Activated naive CD4-positive, alpha-beta T cell treated with anti-CD3 and anti-CD28 coated beads for 36 hours (primary cell): Measurements from ENCODE around the gene ZNF407. TPM values are rescaled to one million over a fixed set of nuclear protein-coding genes. Genes with fewer than 3 reads are reported as not detected.

Experiments
- CTCF ChIA-PET: fragments of 350-600 bp; sonication (Branson Sonifier 250); formaldehyde crosslinking; loops from one replicate; lab custom pipeline; 2021; ENCODE audit warnings: antibody characterized with exemption; lab: Charles Lee
- DNase-seq: peaks from one replicate; pipeline ENCODE4 v3.0.0-alpha.2; 2020
- H3K27ac Mint-ChIP-seq: one replicate; pipeline ENCODE4 v1.8.0; 2021; ENCODE audit warnings: mild to moderate bottlenecking, mixed read lengths
- H3K27me3 Mint-ChIP-seq: one replicate; pipeline ENCODE4 v1.8.0; 2021; ENCODE audit warnings: low read depth, mixed read lengths
- H3K36me3 Mint-ChIP-seq: one replicate; pipeline ENCODE4 v1.8.0; 2021; ENCODE audit warnings: low read depth, mixed read lengths
- H3K4me1 Mint-ChIP-seq: one replicate; pipeline ENCODE4 v1.8.0; 2021; ENCODE audit warnings: low read depth, mixed read lengths
- H3K4me3 Mint-ChIP-seq: one replicate; pipeline ENCODE4 v1.8.0; 2021; ENCODE audit warnings: mild to moderate bottlenecking, moderate library complexity, mixed read lengths
- H3K9me3 Mint-ChIP-seq: one replicate; pipeline ENCODE4 v1.8.0; 2021; ENCODE audit warnings: mixed read lengths
- intact Hi-C: fragments of 100-400 bp; cut with micrococcal nuclease; formaldehyde crosslinking; loops from one replicate; pipeline ENCODE4 v1.15.1; 2023
- total RNA-seq, 2 experiments: library from RNA; stranded (reverse); gene quantifications; one replicate each; pipeline ENCODE4 v1.2.3, GENCODE V29; 2021

Gene ZNF407
- total RNA-seq, 2 experiments from 2014 or later: 9.8 to 9.9 TPM

DNA sequence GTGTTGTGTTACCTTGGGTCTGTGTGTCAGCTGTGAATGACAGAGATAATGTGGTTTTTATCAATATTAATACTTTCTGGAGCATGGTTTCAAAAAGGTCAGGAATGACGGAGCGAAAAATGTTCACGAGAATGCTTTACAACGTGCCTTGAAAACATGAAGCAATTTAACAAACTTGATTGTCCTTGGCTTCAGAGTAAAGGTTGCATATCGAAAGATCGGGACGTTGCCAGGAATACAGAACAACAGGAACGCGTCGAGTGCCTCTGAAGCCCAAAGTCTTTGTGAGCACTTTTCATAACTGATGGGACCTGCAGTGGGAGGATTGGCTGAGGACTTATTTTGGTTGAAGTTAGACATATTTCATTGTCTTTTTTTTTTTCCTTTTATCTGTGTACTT is 206.1 kb downstream of the ZNF407 start:
- intact Hi-C loops: no loop called here
- H3K9me3 Mint-ChIP-seq: no peaks in the 10 kb centered on the region
- H3K27ac Mint-ChIP-seq: no peak overlapping the region
- CTCF ChIA-PET: no interaction called here
- peaks cover 8% of the 10 kb centered on the region for H3K36me3 Mint-ChIP-seq
- no peak overlapping the region for H3K4me3 Mint-ChIP-seq
- no peak for DNase-seq
- no peaks in the 10 kb centered on the region for H3K27me3 Mint-ChIP-seq
- H3K4me1 Mint-ChIP-seq: peaks cover 11% of the 10 kb centered on the region

DNA sequence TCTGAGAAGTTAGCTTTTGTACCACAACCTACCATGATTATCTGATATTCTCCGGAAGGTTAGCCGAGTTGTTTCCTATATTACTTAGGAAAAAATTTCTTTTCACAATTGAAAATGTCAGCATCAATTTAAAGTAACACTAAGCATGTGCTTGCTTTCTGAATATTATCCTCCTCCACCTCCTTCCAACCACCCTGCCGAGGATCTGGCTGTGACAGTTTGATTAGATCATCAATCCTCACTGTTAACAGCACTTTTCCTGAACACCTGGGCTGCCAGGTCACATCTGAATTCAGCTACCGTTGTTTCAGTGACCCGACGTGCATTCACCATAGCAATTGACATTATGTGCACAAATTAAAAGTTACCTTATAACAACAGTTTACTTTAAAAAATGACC is 207.0 kb downstream of the ZNF407 start:
- no peaks in the 10 kb centered on the region for H3K27me3 Mint-ChIP-seq
- H3K4me3 Mint-ChIP-seq: no peak overlapping the region
- peaks cover 8% of the 10 kb centered on the region for H3K36me3 Mint-ChIP-seq
- no peak overlapping the region for H3K27ac Mint-ChIP-seq
- H3K4me1 Mint-ChIP-seq: peaks cover 11% of the 10 kb centered on the region
- no peaks in the 10 kb centered on the region for H3K9me3 Mint-ChIP-seq
- CTCF ChIA-PET: no interaction called here
- no peak for DNase-seq
- intact Hi-C loops: no loop called here

DNA sequence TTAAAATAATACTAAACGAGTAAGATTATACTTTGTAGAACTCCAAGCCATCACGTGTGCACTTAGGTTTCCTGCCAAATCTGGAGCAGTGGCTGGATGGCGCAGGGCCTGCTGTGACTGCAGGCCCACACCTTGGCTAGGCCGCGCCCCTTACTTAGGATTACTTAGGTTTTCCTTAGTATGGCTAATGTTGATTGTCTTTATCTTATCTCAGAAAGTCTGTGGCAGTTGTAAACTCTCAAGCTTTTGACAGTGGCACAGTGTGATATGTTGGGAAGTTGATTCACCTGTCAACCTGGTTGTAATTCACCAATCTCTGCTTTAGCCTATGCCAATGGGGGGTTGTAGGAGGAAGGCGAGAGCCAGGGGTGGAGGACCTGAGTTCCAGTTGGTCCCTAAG is 208.4 kb downstream of the ZNF407 start:
- Mint-ChIP-seq H3K4me1 (peaks cover 11% of the 10 kb centered on the region), H3K27ac (no peak overlapping the region), H3K27me3 (no peaks in the 10 kb centered on the region), H3K36me3 (peaks cover 10% of the 10 kb centered on the region), H3K4me3 (no peak overlapping the region), H3K9me3 (no peaks in the 10 kb centered on the region)
- intact Hi-C loops: loop anchor here (1.0 kb wide), 1 partner anchor 8 kb away; no protein-coding TSS in a partner anchor
- DNase-seq: no peak
- CTCF ChIA-PET: interaction anchor here (0.6 to 0.9 kb wide), 3 partner anchors 9 to 97 kb away, joined by 3 to 4 read pairs (median 3); no protein-coding TSS in a partner anchor

DNA sequence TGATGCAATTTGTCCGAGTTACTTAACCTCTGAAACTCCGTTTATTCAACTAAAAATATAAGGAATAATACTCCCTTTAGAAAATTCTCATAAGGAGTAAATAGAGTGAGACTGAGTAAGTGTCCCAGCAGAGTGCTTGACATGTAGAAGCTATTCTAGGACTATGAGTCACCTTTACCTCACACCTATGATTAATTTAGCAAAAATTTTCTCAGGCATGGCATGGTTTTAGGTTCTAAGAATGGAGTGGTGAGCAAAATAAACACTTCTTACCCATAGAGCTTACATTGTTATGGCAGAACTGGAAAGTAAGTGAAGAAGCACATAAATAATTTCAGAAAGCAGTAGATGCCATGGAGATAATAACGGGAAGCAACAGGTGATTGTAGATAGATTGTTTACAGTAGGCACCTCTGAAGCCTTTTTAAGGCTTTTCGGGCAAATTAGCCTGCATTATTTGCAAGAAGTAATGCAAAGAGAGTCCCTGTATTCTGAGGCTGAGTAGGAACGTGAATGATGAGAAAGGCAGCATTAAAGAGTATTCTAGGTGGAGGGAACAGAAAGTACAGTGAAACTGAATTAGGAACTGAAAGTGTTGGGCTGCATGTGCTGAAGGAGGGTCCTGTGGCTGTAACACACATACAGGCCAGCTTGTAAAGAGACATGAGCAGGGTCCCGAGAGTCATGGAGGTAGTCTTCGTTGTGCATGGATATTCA is 209.2 kb downstream of the ZNF407 start:
- no peak for DNase-seq
- intact Hi-C loops: loop anchor here (1.0 kb wide), 1 partner anchor 9 kb away; no protein-coding TSS in a partner anchor
- no peak overlapping the region for H3K4me3 Mint-ChIP-seq
- H3K36me3 Mint-ChIP-seq: peaks cover 10% of the 10 kb centered on the region
- H3K9me3 Mint-ChIP-seq: no peaks in the 10 kb centered on the region
- H3K27ac Mint-ChIP-seq: no peak overlapping the region
- no peaks in the 10 kb centered on the region for H3K27me3 Mint-ChIP-seq
- CTCF ChIA-PET: interaction anchor here (0.6 to 0.9 kb wide), 2 partner anchors 10 to 29 kb away, joined by 3 to 4 read pairs; no protein-coding TSS in a partner anchor
- H3K4me1 Mint-ChIP-seq: peaks cover 11% of the 10 kb centered on the region

DNA sequence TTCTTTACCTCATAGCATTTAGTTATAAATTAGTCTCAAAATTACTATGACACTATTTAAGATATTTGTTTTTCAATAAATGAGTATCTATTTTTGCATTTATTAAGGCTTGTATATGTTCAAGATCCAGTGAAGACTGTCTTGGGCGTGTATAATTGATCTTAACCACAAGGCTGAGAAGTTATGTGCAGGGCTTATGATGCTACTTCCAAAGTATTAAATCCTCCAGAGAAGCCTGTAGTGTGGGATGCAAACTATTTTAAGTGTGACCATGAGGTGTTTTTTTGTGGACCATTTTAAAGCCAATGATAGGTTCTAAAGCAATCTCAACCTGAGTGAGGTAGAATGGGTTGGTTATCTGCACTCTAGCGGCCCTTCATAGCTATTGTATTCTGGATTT is 219.9 kb downstream of the ZNF407 start:
- CTCF ChIA-PET: no interaction called here

DNA sequence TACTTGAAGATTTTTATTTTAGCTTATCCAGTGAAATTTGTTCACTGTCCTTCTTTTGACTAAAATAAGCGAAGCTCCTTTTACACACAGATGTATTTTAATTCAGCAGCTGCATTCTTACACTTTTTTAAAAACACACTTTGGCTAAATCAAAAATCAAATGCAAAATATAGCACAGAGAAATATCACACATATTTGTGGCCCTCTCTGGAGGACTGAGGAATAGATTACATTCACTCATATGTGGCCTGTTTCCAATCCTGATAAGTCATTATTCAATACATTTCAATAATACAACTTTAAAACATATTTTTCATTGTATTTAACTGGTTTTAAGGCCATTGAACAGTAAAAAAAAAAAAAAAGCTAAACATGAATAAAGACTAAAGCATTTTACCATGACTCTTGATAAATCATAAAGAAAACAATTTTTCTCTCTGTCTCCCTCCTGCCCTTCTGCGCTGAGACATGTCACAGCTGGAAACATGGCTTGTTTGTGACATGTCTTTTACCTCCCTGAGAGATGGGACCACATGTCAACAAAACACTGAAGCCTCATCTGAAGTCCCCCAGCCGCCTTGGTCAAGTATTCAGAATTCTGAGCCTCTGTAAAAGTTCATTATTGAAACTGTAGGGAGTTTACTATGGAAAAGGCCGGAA is 221.0 kb downstream of the ZNF407 start:
- H3K36me3 Mint-ChIP-seq: peaks cover 15% of the 10 kb centered on the region
- no peaks in the 10 kb centered on the region for H3K27me3 Mint-ChIP-seq
- no peak overlapping the region for H3K4me3 Mint-ChIP-seq
- CTCF ChIA-PET: interaction anchor here (0.6 kb wide), 1 partner anchor 55 kb away, joined by 4 read pairs; no protein-coding TSS in a partner anchor
- intact Hi-C loops: no loop called here
- no peak for DNase-seq
- no peak overlapping the region for H3K27ac Mint-ChIP-seq
- H3K9me3 Mint-ChIP-seq: peaks cover 4% of the 10 kb centered on the region
- H3K4me1 Mint-ChIP-seq: no peaks in the 10 kb centered on the region

More for the DNA sequence above, 219.9 kb downstream of the ZNF407 start:
- no peak overlapping the region for H3K27ac Mint-ChIP-seq
- peaks cover 4% of the 10 kb centered on the region for H3K9me3 Mint-ChIP-seq
- H3K27me3 Mint-ChIP-seq: no peaks in the 10 kb centered on the region
- H3K4me1 Mint-ChIP-seq: peaks cover 1% of the 10 kb centered on the region
- H3K36me3 Mint-ChIP-seq: peaks cover 14% of the 10 kb centered on the region
- H3K4me3 Mint-ChIP-seq: no peak overlapping the region
- no peak for DNase-seq
- intact Hi-C loops: no loop called here

DNA sequence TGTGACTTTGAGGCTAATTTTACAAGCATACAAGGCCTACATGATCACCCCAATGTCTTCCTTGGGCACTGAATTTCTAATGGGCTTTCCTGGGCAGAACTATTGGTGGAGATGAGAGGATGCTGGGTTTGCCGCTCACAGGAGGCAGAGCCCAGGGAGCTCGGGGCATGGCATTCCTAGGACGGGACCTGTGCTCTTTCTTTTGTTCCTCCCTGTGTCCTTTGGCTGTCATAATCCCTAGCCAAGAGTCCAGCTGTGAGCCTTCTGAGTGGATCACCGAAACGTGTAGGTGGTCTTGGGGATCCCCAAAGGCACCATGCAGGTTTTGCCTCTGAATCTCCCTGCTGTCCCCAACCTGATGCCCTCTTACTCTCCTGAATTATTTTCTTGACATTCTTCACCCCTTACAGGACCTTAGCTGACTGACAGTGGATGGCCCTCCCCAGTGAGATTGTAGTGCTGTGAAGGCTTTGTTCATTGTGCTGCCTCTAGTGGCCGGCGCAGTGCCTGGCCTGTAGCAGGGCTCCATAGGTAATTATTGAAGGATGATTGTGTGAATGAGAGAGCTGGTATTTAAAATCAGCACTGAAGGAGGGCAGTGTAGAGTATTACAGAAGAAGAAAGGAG is 221.9 kb downstream of the ZNF407 start:
- CTCF ChIA-PET: interaction anchor here (0.6 kb wide), 1 partner anchor 54 kb away, joined by 4 read pairs; no protein-coding TSS in a partner anchor
- no peaks in the 10 kb centered on the region for H3K27me3 Mint-ChIP-seq
- no peak overlapping the region for H3K4me3 Mint-ChIP-seq
- no peak overlapping the region for H3K27ac Mint-ChIP-seq
- H3K4me1 Mint-ChIP-seq: no peaks in the 10 kb centered on the region
- intact Hi-C loops: no loop called here
- DNase-seq: no peak
- peaks cover 4% of the 10 kb centered on the region for H3K9me3 Mint-ChIP-seq
- peaks cover 15% of the 10 kb centered on the region for H3K36me3 Mint-ChIP-seq

DNA sequence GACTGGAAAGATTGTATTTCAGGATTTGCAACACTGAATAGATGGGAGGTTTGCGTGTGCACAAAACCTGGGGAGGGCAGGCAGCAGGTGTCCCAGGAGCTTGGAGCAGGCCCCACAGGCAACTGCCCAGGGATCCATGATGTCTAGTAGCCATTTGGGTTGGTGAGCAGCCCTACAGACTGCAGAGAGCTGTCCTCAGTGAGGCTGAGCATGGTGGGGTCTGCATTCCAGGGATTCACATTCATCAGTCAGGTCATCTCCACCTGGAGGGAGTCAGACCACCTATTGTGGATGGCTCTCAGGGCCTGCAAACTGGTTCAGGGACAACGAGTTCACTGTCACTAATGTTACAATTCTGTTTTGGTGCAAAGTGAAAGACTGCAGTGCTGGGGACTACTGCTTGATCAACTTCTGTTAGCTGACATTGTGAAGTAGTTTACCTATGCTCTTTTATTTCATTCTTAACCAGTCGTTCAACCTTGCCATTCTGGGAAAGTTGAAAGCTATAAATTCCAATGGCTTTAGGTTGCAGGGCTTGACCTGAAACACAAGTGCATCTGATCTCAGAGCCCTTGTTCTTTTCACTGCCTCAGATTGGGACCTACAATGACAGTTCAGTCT is 222.6 kb downstream of the ZNF407 start:
- Mint-ChIP-seq H3K4me1 (no peaks in the 10 kb centered on the region), H3K27me3 (no peaks in the 10 kb centered on the region), H3K27ac (no peak overlapping the region), H3K9me3 (peaks cover 4% of the 10 kb centered on the region), H3K36me3 (peaks cover 15% of the 10 kb centered on the region), H3K4me3 (no peak overlapping the region)
- intact Hi-C loops: no loop called here
- CTCF ChIA-PET: no interaction called here
- DNase-seq: no peak

DNA sequence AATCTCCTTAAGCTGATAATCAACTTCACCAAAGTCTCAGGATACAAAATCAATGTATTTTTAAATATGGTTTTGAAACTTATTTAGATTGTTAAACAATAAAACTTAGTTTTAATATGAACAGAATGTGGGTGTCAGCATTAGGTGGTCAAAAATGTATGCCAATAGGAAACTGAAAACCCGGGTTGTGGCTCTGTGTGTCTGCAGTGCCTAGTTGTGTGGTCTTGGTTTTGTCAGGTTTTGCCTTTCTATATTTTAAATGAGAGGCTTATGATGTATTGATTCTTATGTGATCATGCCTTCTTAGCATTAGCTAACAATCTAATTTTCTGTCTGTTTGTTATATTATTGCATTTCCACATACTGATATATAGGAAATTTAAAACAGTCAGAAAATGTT is 227.8 kb downstream of the ZNF407 start:
- Mint-ChIP-seq H3K4me1 (no peaks in the 10 kb centered on the region), H3K4me3 (no peak overlapping the region), H3K27ac (no peak overlapping the region), H3K27me3 (no peaks in the 10 kb centered on the region), H3K36me3 (peaks cover 15% of the 10 kb centered on the region), H3K9me3 (peaks cover 4% of the 10 kb centered on the region)
- CTCF ChIA-PET: interaction anchor here (0.6 kb wide), 1 partner anchor 11 kb away, joined by 3 read pairs; no protein-coding TSS in a partner anchor
- intact Hi-C loops: no loop called here
- DNase-seq: no peak

DNA sequence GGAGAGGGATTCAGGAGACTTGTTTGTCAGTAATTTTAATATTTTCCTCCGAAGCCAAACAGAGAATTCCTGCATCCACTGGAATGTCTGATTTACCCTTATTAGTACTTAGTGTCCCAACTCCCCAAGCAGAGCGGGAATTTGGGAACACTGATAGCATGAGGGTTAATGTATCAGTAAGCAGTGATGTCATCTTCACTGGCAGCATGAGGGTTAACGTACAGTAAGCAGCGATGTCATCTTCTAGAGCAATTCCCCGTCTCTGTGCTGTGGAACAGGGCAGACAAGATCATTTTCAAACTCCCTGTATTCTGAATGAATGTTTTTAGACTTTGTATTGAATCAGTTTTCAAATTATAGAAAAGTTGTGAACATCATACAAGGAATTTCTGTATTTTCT is 228.9 kb downstream of the ZNF407 start:
- no peaks in the 10 kb centered on the region for H3K27me3 Mint-ChIP-seq
- intact Hi-C loops: no loop called here
- no peak for DNase-seq
- H3K4me3 Mint-ChIP-seq: no peak overlapping the region
- H3K9me3 Mint-ChIP-seq: no peaks in the 10 kb centered on the region
- CTCF ChIA-PET: no interaction called here
- H3K27ac Mint-ChIP-seq: no peak overlapping the region
- H3K36me3 Mint-ChIP-seq: peaks cover 11% of the 10 kb centered on the region
- H3K4me1 Mint-ChIP-seq: peaks cover 3% of the 10 kb centered on the region

DNA sequence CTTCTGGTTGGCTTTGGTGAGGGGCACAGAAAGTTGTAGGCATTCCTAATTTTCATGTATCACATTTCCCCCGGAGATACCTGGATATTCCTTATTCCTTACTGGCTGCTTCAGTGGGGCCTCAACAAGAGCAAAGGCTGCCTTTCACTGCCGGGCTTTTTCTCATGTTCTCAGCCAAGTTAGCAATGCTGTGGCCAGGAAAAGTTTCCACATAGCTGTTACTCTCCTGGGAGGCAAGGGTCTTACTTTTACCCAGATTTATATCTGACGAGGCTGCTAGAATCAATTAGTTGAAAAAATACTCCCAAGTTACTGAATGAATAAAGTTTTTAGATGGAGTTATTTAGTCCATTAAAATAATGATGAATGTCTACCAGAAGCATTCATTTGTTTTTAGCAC is 230.5 kb downstream of the ZNF407 start:
- no peaks in the 10 kb centered on the region for H3K9me3 Mint-ChIP-seq

More for the DNA sequence above, 230.5 kb downstream of the ZNF407 start:
- Mint-ChIP-seq H3K27me3 (no peaks in the 10 kb centered on the region), H3K4me3 (no peak overlapping the region), H3K4me1 (peaks cover 8% of the 10 kb centered on the region), H3K36me3 (peaks cover 2% of the 10 kb centered on the region), H3K27ac (no peak overlapping the region)
- no peak for DNase-seq
- CTCF ChIA-PET: no interaction called here
- intact Hi-C loops: no loop called here
